Measurements from ENCODE around the gene AFAP1.

AFAP1 gene

DNA sequence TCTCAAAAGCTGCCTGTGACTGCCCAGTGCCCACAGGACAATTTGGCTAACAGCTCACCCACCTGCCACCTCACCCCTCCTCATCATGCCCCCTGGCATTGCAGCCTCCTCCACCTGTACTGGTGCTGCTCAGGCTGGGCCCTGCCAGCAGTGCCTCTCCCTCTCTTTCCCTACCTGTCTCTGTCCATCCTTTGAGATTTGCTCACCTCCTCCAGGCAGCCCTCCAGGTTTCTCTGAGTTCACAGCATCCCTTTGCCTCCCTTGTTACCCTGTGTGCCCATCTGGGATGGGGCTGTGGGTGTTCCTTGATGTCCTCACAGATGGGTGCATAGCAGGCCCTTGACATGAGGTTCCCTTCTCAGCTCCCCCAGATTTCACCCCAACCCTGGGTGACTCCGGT is 224.9 kb downstream of the AFAP1 start:
- no peak for DNase-seq (ENCODE audit: low read depth)

DNA sequence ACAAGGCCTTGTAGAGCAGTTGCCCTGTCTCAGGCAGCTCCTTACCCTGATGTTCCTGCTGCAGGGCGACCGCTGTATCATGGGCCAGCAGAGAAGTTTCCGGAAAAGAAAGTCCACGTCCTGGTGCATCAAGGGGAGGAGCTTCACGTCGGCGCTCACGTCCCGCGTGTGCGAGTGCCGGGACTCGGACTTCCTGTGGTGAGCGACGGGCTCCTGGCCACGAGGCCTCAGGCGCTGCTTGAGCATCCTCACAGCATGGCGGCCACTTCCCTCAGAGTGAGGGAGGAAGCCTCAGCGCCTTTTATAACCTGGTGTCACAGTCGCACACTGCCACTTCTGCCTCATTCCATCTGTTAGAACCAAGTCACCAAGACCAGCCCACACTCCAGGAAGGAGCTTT is 225.5 kb downstream of the AFAP1 start:
- no peak for DNase-seq (ENCODE audit: low read depth)

- DNase-seq (ENCODE audit: low read depth): no peak
Measured at GRCh38 chr4:7713757-7714156, 225.9 kb downstream of the AFAP1 start.

- DNase-seq (ENCODE audit: low read depth): no peak
Measured at GRCh38 chr4:7712021-7712671, 227.5 kb downstream of the AFAP1 start.

GRCh38 chr4:7711307-7711963 is 228.2 kb downstream of the AFAP1 start:
- DNase-seq (ENCODE audit: low read depth): no peak

GRCh38 chr4:7710576-7711306 is 228.9 kb downstream of the AFAP1 start:
- DNase-seq (ENCODE audit: low read depth): no peak

DNA sequence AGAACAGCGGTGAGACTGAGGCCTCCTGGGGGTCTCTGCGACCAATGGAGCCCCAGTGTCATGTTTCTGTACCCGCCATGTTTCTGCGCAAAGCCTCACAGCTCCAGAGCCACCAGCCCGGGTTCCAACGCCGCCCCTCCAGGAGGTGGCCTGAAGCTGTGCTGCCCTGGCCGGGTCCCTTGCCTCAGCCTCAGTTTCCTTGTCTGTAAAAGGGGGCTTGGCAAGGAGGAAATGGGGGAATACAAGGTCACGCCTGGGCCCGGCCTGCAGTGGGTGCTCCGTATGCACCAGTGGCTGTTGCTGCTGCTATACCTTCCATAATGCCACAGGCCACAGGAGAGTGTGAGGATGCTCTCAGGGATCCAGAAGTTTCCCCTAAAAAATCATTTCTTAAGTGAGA is 229.5 kb downstream of the AFAP1 start:
- no peak for DNase-seq (ENCODE audit: low read depth)

GRCh38 chr4:7709431-7709830 is 230.2 kb downstream of the AFAP1 start:
- DNase-seq (ENCODE audit: low read depth): no peak

DNA sequence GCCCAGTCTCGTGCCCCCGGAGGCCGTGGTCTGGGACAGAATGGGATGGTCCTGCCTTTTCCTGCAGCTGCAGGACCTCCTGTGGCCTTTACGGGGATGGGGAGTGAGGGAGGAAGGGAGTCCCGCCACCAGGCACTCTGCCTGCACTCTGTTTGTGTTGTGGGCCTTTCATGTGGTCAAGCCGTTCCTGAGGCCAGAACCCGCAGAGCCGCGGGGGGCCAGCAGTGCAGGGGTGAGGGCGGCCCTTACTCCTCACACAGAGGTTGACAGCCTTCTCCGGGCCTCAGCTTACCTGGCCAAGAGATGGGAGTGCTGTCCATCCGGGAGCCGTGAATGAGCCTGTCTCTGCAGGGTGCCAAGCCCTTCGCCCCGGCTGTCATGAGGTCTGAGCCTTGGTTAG is 230.7 kb downstream of the AFAP1 start:
- no peak for DNase-seq (ENCODE audit: low read depth)
